ENCODE results near the gene TMPRSS12.

GRCh38 chr12:50934981-50935807 is 92.5 kb downstream of the TMPRSS12 start:
- no peak for TF ChIP-seq POLR2A (IDR thresholded peaks at IDR 0.05)
- no peak for TF ChIP-seq CTCF (IDR thresholded peaks at IDR 0.05)
